Cardiac muscle cell (in vitro differentiated cells and primary cell): ENCODE measurements around the gene FBXL17. TPM values are rescaled to one million over a fixed set of nuclear protein-coding genes. Genes with fewer than 3 reads are reported as not detected.

Experiments
- DNase-seq, 2 donors: peaks; one replicate each; pipeline versions ENCODE4 v3.0.0 to v3.0.0-alpha.2; 2010 to 2017; ENCODE audit warnings: low read depth in 1 of 2, low spot score in 1 of 2
- H3K27ac ChIP-seq: fragments of 200-600 bp; sonication (generic); 2 replicates; pipeline ENCODE4 v1.5.1; 2016
- H3K27me3 ChIP-seq: fragments of 200-600 bp; sonication (generic); 2 replicates; pipeline ENCODE4 v1.6.0; 2016; ENCODE audit warnings: control low read depth
- H3K36me3 ChIP-seq: fragments of 200-600 bp; sonication (generic); 2 replicates; pipeline ENCODE4 v1.5.1; 2016; ENCODE audit warnings: control low read depth
- H3K4me1 ChIP-seq: fragments of 200-600 bp; sonication (generic); 2 replicates; pipeline ENCODE4 v1.8.1; 2017; ENCODE audit warnings: low read depth, mild to moderate bottlenecking, mixed run types
- H3K4me3 ChIP-seq: fragments of 200-600 bp; sonication (generic); 2 replicates; pipeline ENCODE4 v1.5.1; 2016; ENCODE audit warnings: mild to moderate bottlenecking
- H3K9me3 ChIP-seq: fragments of 200-600 bp; sonication (generic); 2 replicates; pipeline ENCODE4 v1.5.1; 2017; ENCODE audit warnings: low read depth, mild to moderate bottlenecking, control low read depth
- CTCF ChIP-seq: IDR thresholded peaks from 2 replicates; pipeline ENCODE4 v1.5.1; 2012; ENCODE audit warnings: low read depth, mild to moderate bottlenecking, low read length
- polyA plus RNA-seq: library from polyadenylated mRNA; unstranded; fragments of >200 nt; fragmentation: Nextera tagmentation; extraction: Ambion mirVana; gene quantifications from 2 replicates; pipeline ENCODE4 v1.2.1, GENCODE V29; 2016
- total RNA-seq: library from RNA; depleted of rRNA; stranded (reverse); fragments of >200 nt; gene quantifications from 2 replicates; pipeline ENCODE4 v1.2.3, GENCODE V29; 2016

Gene FBXL17
- total and polyA plus RNA-seq, 2 experiments from 2014 or later = 18.3 to 22.9 TPM

GRCh38 chr5:107959573-107960279 lies 422.2 kb downstream of the FBXL17 start:
- Histone ChIP-seq H3K27ac (no peak overlapping the region), H3K36me3 (no peaks in the 10 kb centered on the region), H3K27me3 (no peaks in the 10 kb centered on the region), H3K9me3 (no peaks in the 10 kb centered on the region), H3K4me3 (no peak overlapping the region), H3K4me1 (no peaks in the 10 kb centered on the region)
- no peak for TF ChIP-seq CTCF
- DNase-seq = no peak

GRCh38 chr5:107958861-107959260 lies 423.0 kb downstream of the FBXL17 start:
- no peaks in the 10 kb centered on the region for H3K36me3 ChIP-seq
- no peak for TF ChIP-seq CTCF
- no peak for DNase-seq
- H3K27me3 ChIP-seq = no peaks in the 10 kb centered on the region
- H3K4me1 ChIP-seq = no peaks in the 10 kb centered on the region
- no peak overlapping the region for H3K27ac ChIP-seq
- H3K4me3 ChIP-seq = no peak overlapping the region
- no peaks in the 10 kb centered on the region for H3K9me3 ChIP-seq

- H3K27ac ChIP-seq = no peak overlapping the region
Observed at GRCh38 chr5:107958432-107958831, 423.5 kb downstream of the FBXL17 start.

GRCh38 chr5:107957051-107957450 lies 424.8 kb downstream of the FBXL17 start:
- no peaks in the 10 kb centered on the region for H3K4me1 ChIP-seq
- no peaks in the 10 kb centered on the region for H3K27me3 ChIP-seq
- no peaks in the 10 kb centered on the region for H3K36me3 ChIP-seq
- H3K4me3 ChIP-seq = no peak overlapping the region
- H3K9me3 ChIP-seq = no peaks in the 10 kb centered on the region
- no peak for TF ChIP-seq CTCF
- H3K27ac ChIP-seq = no peak overlapping the region
- no peak for DNase-seq

More at GRCh38 chr5:107958432-107958831, 423.5 kb downstream of the FBXL17 start:
- no peaks in the 10 kb centered on the region for H3K27me3 ChIP-seq
- no peak for DNase-seq
- no peaks in the 10 kb centered on the region for H3K4me1 ChIP-seq
- H3K9me3 ChIP-seq = no peaks in the 10 kb centered on the region
- H3K36me3 ChIP-seq = no peaks in the 10 kb centered on the region
- no peak for TF ChIP-seq CTCF
- no peak overlapping the region for H3K4me3 ChIP-seq

- Histone ChIP-seq H3K27me3 (no peaks in the 10 kb centered on the region), H3K36me3 (no peaks in the 10 kb centered on the region), H3K9me3 (no peaks in the 10 kb centered on the region), H3K27ac (no peak overlapping the region), H3K4me3 (no peak overlapping the region), H3K4me1 (no peaks in the 10 kb centered on the region)
- TF ChIP-seq CTCF = no peak
- DNase-seq = no peak
Observed at GRCh38 chr5:107955321-107955720, 426.6 kb downstream of the FBXL17 start.
